Putamen (tissue), 1 donor: ENCODE measurements around the gene PCNP.
"Not testable (repeated sequence)": the region's sequence is repeated elsewhere in the genome, so short reads cannot be mapped to it uniquely, and the experiment has no call there.

Experiments
- DNase-seq: peaks from one replicate; pipeline ENCODE4 v3.0.0-alpha.2; 2016; ENCODE audit warnings: low spot score

The PCNP gene

GRCh38 chr3:101633186-101633585 lies 59.2 kb downstream of the PCNP start:
- no peak for DNase-seq

GRCh38 chr3:101634591-101635196 lies 60.7 kb downstream of the PCNP start:
- DNase-seq: no peak

- DNase-seq: no peak
These were observed 61.4 kb downstream of the PCNP start for GRCh38 chr3:101635345-101635744.

GRCh38 chr3:101635954-101636798 lies 62.2 kb downstream of the PCNP start:
- DNase-seq: peak; percentile 8

- no peak for DNase-seq
These were observed 63.5 kb downstream of the PCNP start for GRCh38 chr3:101637451-101637850.

- no peak for DNase-seq
These were observed 64.3 kb downstream of the PCNP start for GRCh38 chr3:101638261-101638745.

- DNase-seq: no peak
These were observed 65.4 kb downstream of the PCNP start for GRCh38 chr3:101639280-101639963.

- no peak for DNase-seq
These were observed 66.3 kb downstream of the PCNP start for GRCh38 chr3:101640256-101640655.

GRCh38 chr3:101641397-101642115 lies 67.6 kb downstream of the PCNP start:
- DNase-seq: not testable (repeated sequence)

- DNase-seq: no peak
These were observed 68.5 kb downstream of the PCNP start for GRCh38 chr3:101642441-101642840.

- no peak for DNase-seq
These were observed 69.2 kb downstream of the PCNP start for GRCh38 chr3:101643009-101643844.
